Measurements from ENCODE around the gene SNORC. TPM values are rescaled to one million over a fixed set of nuclear protein-coding genes. Genes with fewer than 3 reads are reported as not detected.
A peak's percentile ranks its signal among the peaks of the same experiment; 100 is the strongest.

SNORC gene
- total and polyA plus RNA-seq, 2 experiments from 2014 or later: 2.2 to 7.5 TPM

DNA sequence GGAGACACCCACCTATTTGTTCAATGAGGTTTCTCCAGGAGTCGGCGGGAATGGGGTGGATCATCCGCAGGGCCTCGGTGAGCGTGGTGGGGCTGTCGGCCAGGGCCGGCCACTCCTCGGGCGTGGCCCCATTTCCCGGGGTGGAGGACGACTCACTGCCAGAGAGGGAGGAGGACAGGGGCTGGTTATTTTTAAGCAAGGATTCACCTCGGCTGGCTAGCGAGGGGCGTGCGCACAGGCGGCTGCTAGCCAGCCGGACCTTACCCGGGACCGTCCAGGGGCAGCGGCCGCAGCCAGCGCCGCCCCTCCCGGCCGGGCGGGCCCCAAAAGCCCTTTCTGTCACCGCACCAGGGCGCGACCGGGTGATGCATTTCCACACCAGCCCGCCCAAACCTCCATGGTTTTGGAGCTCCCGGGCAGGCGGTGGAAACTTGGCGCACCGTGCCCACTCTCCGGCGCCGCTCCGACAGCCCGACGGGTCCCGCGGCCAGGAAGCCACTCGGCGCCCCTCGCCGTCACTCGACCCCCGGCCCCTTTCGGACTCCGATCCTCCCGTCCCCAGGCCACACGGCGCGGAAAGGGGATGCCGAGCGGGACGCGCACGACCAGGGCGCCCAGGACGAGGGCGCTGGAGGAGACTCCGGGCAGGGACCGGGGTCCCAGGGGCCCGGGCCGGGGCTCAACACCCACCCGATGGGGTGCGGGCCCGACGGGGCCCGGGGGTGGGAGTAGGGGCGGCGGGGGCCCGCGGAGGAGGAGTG, 57.1 kb downstream of the SNORC start:
- DNase-seq (ENCODE audit: low spot score): no peak
- H3K27ac ChIP-seq: no peak overlapping the region
- TF ChIP-seq EZH2 (IDR thresholded peaks at IDR 0.05; ENCODE audit: borderline replicate concordance) (peak; percentile 90), EZH2phosphoT487 (IDR thresholded peaks at IDR 0.05; ENCODE audit: low read depth, severe bottlenecking, unreplicated experiment) (peak; percentile 27)
- TF ChIP-seq, protein P1, sequence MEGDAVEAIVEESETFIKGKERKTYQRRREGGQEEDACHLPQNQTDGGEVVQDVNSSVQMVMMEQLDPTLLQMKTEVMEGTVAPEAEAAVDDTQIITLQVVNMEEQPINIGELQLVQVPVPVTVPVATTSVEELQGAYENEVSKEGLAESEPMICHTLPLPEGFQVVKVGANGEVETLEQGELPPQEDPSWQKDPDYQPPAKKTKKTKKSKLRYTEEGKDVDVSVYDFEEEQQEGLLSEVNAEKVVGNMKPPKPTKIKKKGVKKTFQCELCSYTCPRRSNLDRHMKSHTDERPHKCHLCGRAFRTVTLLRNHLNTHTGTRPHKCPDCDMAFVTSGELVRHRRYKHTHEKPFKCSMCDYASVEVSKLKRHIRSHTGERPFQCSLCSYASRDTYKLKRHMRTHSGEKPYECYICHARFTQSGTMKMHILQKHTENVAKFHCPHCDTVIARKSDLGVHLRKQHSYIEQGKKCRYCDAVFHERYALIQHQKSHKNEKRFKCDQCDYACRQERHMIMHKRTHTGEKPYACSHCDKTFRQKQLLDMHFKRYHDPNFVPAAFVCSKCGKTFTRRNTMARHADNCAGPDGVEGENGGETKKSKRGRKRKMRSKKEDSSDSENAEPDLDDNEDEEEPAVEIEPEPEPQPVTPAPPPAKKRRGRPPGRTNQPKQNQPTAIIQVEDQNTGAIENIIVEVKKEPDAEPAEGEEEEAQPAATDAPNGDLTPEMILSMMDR (IDR thresholded peaks at IDR 0.05; ENCODE audit: poor library complexity): no peak
- H2AFZ ChIP-seq: no peak overlapping the region
- H3K4me2 ChIP-seq: peak overlapping the region; percentile 91
- no peaks in the 10 kb centered on the region for H3K9me3 ChIP-seq (ENCODE audit: low read depth)
- WGBS (ENCODE audit: low lambda C conversion rate, missing lambda C conversion rate): 6% methylated on average over 65 of the region's 76 CpGs
- peaks cover 11% of the 10 kb centered on the region for H3K4me1 ChIP-seq (ENCODE audit: insufficient read depth)
- peaks cover 65% of the 10 kb centered on the region for H3K27me3 ChIP-seq
- no peaks in the 10 kb centered on the region for H4K20me1 ChIP-seq (ENCODE audit: insufficient read depth, poor library complexity, severe bottlenecking)
- H3K9me2 ChIP-seq (replicated peaks; ENCODE audit: insufficient read depth): no peaks in the 10 kb centered on the region
- no peaks in the 10 kb centered on the region for H3K79me2 ChIP-seq
- H3K4me3 ChIP-seq: no peak overlapping the region
- no peaks in the 10 kb centered on the region for H3K36me3 ChIP-seq (replicated peaks; ENCODE audit: insufficient read depth, low read depth)

DNA sequence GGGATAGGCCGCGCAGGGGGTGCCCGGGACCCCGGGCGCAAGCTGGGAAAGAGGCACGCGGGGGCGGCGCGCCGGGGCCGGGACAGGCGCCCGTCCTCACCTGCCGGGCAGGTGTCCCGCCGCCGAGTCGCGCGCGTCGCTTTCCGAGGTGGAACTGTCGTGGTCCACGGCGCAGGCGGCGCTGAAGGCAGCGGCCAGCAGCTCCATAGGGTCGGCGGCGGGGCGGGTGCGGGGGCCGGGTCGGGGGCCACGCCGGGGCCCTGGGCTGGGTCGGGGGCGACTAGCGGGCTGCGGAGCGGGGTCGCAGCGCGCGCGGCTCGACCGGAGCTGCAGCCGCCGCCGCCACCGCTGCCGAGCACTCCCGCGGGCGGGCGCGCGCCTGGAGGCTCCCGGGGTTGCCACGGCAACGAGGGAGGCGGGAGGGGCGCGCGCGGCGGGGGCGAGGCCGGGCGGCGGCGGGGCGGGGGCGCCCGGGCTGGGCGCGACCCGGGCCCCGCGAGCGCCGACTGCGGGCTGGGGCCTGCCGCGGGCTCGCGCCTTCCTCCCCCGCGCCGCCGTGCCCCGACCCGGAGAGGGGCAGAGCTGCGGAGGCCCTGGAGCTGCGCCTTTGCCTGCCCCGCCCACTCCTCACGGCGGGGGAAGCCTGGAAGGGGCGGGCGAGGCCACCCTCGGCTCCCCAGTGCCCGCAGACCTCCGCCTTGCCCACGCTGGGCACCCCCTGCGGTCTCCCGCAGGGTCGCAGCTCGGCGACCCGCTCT, 57.9 kb downstream of the SNORC start:
- peak; percentile 54 for DNase-seq (ENCODE audit: low spot score)
- H3K27me3 ChIP-seq: peaks cover 65% of the 10 kb centered on the region
- peaks cover 11% of the 10 kb centered on the region for H3K4me1 ChIP-seq (ENCODE audit: insufficient read depth)
- no peaks in the 10 kb centered on the region for H3K79me2 ChIP-seq
- peak overlapping the region; percentile 91 for H3K4me2 ChIP-seq
- no peaks in the 10 kb centered on the region for H4K20me1 ChIP-seq (ENCODE audit: insufficient read depth, poor library complexity, severe bottlenecking)
- under 1% methylated on average over 19 of the region's 114 CpGs for WGBS (ENCODE audit: low lambda C conversion rate, missing lambda C conversion rate)
- no peak overlapping the region for H3K4me3 ChIP-seq
- no peaks in the 10 kb centered on the region for H3K36me3 ChIP-seq (replicated peaks; ENCODE audit: insufficient read depth, low read depth)
- H3K9me2 ChIP-seq (replicated peaks; ENCODE audit: insufficient read depth): no peaks in the 10 kb centered on the region
- TF ChIP-seq EZH2 (IDR thresholded peaks at IDR 0.05; ENCODE audit: borderline replicate concordance) (no peak), EZH2phosphoT487 (IDR thresholded peaks at IDR 0.05; ENCODE audit: low read depth, severe bottlenecking, unreplicated experiment) (no peak)
- TF ChIP-seq, protein P1 (IDR thresholded peaks at IDR 0.05; ENCODE audit: poor library complexity): no peak
- no peak overlapping the region for H2AFZ ChIP-seq
- no peak overlapping the region for H3K27ac ChIP-seq
- no peaks in the 10 kb centered on the region for H3K9me3 ChIP-seq (ENCODE audit: low read depth)

Small RNAs within 50 kb of the gene (small RNA-seq; reads per million reads assigned to genes)
- not detected for gene RF00019

Other genes starting within 250 kb of the SNORC start
- gene EFHD1, start 236.7 kb upstream of the SNORC start, total RNA-seq: 3.0 and 4.2 TPM in 2 replicates
- gene EFHD1, start 236.7 kb upstream of the SNORC start, polyA plus RNA-seq: 6.7 and 13.4 TPM in 2 replicates
- gene GIGYF2, start 172.9 kb upstream of the SNORC start, total RNA-seq: 63.6 and 69.4 TPM in 2 replicates
- 28.3 and 29.8 TPM in 2 replicates for gene GIGYF2, start 172.9 kb upstream of the SNORC start, polyA plus RNA-seq
- gene KCNJ13, start 93.7 kb upstream of the SNORC start, total RNA-seq: 56.6 and 69.1 TPM in 2 replicates
- gene KCNJ13, start 93.7 kb upstream of the SNORC start, polyA plus RNA-seq: 29.1 and 43.1 TPM in 2 replicates
- 1.3 and 3.2 TPM in 2 replicates for gene NGEF, start 143.0 kb downstream of the SNORC start, total RNA-seq
- 2.2 and 3.2 TPM in 2 replicates for gene NGEF, start 143.0 kb downstream of the SNORC start, polyA plus RNA-seq
- gene NEU2, start 162.4 kb downstream of the SNORC start, total RNA-seq: not detected in 2 replicates
- gene NEU2, start 162.4 kb downstream of the SNORC start, polyA plus RNA-seq: not detected in 2 replicates
- gene INPP5D, start 190.1 kb downstream of the SNORC start, total RNA-seq: 2.9 and 5.2 TPM in 2 replicates
- 3.3 and 4.9 TPM in 2 replicates for gene INPP5D, start 190.1 kb downstream of the SNORC start, polyA plus RNA-seq